Activated CD8-positive, alpha-beta memory T cell treated with anti-CD3 and anti-CD28 coated beads, Interleukin-2, amount 10 ng/mL, durations not matched to agents 7 days and 5 days (primary cell): Measurements from ENCODE around the gene CRELD2. TPM values are rescaled to one million over a fixed set of nuclear protein-coding genes. Genes with fewer than 3 reads are reported as not detected.

Experiments
- ATAC-seq: fragments of 150-1000 bp; cut with Tn5 transposase; one replicate; pipeline ENCODE4 v1.10.0; 2021; ENCODE audit warnings: moderate library complexity
- CTCF ChIA-PET: fragments of 350-600 bp; sonication (Branson Sonifier 250); formaldehyde crosslinking; loops from one replicate; lab custom pipeline; 2021; ENCODE audit warnings: antibody characterized with exemption; lab: Charles Lee
- DNase-seq: peaks from one replicate; pipeline ENCODE4 v3.0.0-alpha.2; 2020
- H3K27ac Mint-ChIP-seq: one replicate; pipeline ENCODE4 v1.8.0; 2021; ENCODE audit warnings: mild to moderate bottlenecking, mixed read lengths
- H3K27me3 Mint-ChIP-seq: one replicate; pipeline ENCODE4 v1.8.0; 2021; ENCODE audit warnings: mixed read lengths
- H3K36me3 Mint-ChIP-seq: one replicate; pipeline ENCODE4 v1.8.0; 2021; ENCODE audit warnings: mild to moderate bottlenecking, mixed read lengths
- H3K4me1 Mint-ChIP-seq: one replicate; pipeline ENCODE4 v1.8.0; 2021; ENCODE audit warnings: mixed read lengths
- H3K4me3 Mint-ChIP-seq: one replicate; pipeline ENCODE4 v1.8.0; 2021; ENCODE audit warnings: mild to moderate bottlenecking, moderate library complexity, mixed read lengths
- H3K9me3 Mint-ChIP-seq: one replicate; pipeline ENCODE4 v1.8.0; 2022; ENCODE audit warnings: low read depth, mixed read lengths
- total RNA-seq, 2 experiments: library from RNA; stranded (reverse); gene quantifications; one replicate each; pipeline ENCODE4 v1.2.3, GENCODE V29; 2021

CRELD2 gene
- total RNA-seq, 2 experiments from 2014 or later, result 43.9 to 51.2 TPM

- H3K36me3 Mint-ChIP-seq, result peaks cover 13% of the 10 kb centered on the region
- no peaks in the 10 kb centered on the region for H3K4me1 Mint-ChIP-seq
- H3K4me3 Mint-ChIP-seq, result no peak overlapping the region
- ATAC-seq (no peak), DNase-seq (no peak)
- H3K27ac Mint-ChIP-seq, result no peak overlapping the region
- CTCF ChIA-PET, result no interaction called here
- H3K9me3 Mint-ChIP-seq, result no peaks in the 10 kb centered on the region
- no peaks in the 10 kb centered on the region for H3K27me3 Mint-ChIP-seq
Measured at GRCh38 chr22:49909476-49910205, 8.8 kb upstream of the CRELD2 start.

- no peak for DNase-seq
- H3K36me3 Mint-ChIP-seq, result peaks cover 10% of the 10 kb centered on the region
- H3K4me3 Mint-ChIP-seq, result no peak overlapping the region
- no peak overlapping the region for H3K27ac Mint-ChIP-seq
- H3K27me3 Mint-ChIP-seq, result no peaks in the 10 kb centered on the region
- H3K9me3 Mint-ChIP-seq, result no peaks in the 10 kb centered on the region
- CTCF ChIA-PET, result no interaction called here
- ATAC-seq, result no peak
- no peaks in the 10 kb centered on the region for H3K4me1 Mint-ChIP-seq
Measured at GRCh38 chr22:49910229-49911155, 7.9 kb upstream of the CRELD2 start.

GRCh38 chr22:49911881-49912625, 6.4 kb upstream of the CRELD2 start:
- Mint-ChIP-seq H3K27ac (no peak overlapping the region), H3K4me1 (peaks cover 4% of the 10 kb centered on the region), H3K27me3 (no peaks in the 10 kb centered on the region), H3K4me3 (no peak overlapping the region), H3K36me3 (peaks cover 8% of the 10 kb centered on the region), H3K9me3 (no peaks in the 10 kb centered on the region)
- no peak for DNase-seq
- CTCF ChIA-PET, result no interaction called here
- no peak for ATAC-seq

GRCh38 chr22:49913026-49913425, 5.4 kb upstream of the CRELD2 start:
- peaks cover 2% of the 10 kb centered on the region for H3K36me3 Mint-ChIP-seq
- no peak overlapping the region for H3K4me3 Mint-ChIP-seq
- H3K9me3 Mint-ChIP-seq, result no peaks in the 10 kb centered on the region
- no peaks in the 10 kb centered on the region for H3K27me3 Mint-ChIP-seq
- no peak for ATAC-seq
- DNase-seq, result no peak
- H3K4me1 Mint-ChIP-seq, result peaks cover 10% of the 10 kb centered on the region
- H3K27ac Mint-ChIP-seq, result no peak overlapping the region
- CTCF ChIA-PET, result no interaction called here

- Mint-ChIP-seq H3K9me3 (no peaks in the 10 kb centered on the region), H3K27ac (no peak overlapping the region), H3K4me3 (no peak overlapping the region), H3K36me3 (peaks cover 2% of the 10 kb centered on the region), H3K27me3 (no peaks in the 10 kb centered on the region), H3K4me1 (peaks cover 10% of the 10 kb centered on the region)
- CTCF ChIA-PET, result no interaction called here
- ATAC-seq (no peak), DNase-seq (no peak)
Measured at GRCh38 chr22:49913446-49913845, 5.0 kb upstream of the CRELD2 start.

- DNase-seq, result no peak
- Mint-ChIP-seq H3K27me3 (no peaks in the 10 kb centered on the region), H3K36me3 (peaks cover 2% of the 10 kb centered on the region), H3K4me1 (peaks cover 11% of the 10 kb centered on the region), H3K9me3 (no peaks in the 10 kb centered on the region), H3K4me3 (no peak overlapping the region), H3K27ac (no peak overlapping the region)
- CTCF ChIA-PET, result interaction anchor here (1.8 kb wide), 1 partner anchor 147 kb away, joined by 9 read pairs; no protein-coding TSS in a partner anchor
- ATAC-seq, result no peak
Measured at GRCh38 chr22:49914256-49914655, 4.2 kb upstream of the CRELD2 start.

- Mint-ChIP-seq H3K36me3 (peaks cover 2% of the 10 kb centered on the region), H3K27me3 (no peaks in the 10 kb centered on the region), H3K4me3 (no peak overlapping the region), H3K9me3 (no peaks in the 10 kb centered on the region), H3K27ac (no peak overlapping the region), H3K4me1 (peaks cover 21% of the 10 kb centered on the region)
- CTCF ChIA-PET, result interaction anchor here (1.8 kb wide), 1 partner anchor 148 kb away, joined by 9 read pairs; no protein-coding TSS in a partner anchor
- ATAC-seq (no peak), DNase-seq (no peak)
Measured at GRCh38 chr22:49915610-49916009, 2.8 kb upstream of the CRELD2 start.

- Mint-ChIP-seq H3K27me3 (no peaks in the 10 kb centered on the region), H3K9me3 (no peaks in the 10 kb centered on the region), H3K4me1 (peaks cover 21% of the 10 kb centered on the region), H3K27ac (peak overlapping the region; percentile 86), H3K36me3 (peaks cover 2% of the 10 kb centered on the region), H3K4me3 (peak overlapping the region; percentile 78)
- ATAC-seq (no peak), DNase-seq (no peak)
- CTCF ChIA-PET, result interaction anchor here (0.9 to 2.8 kb wide), 2 partner anchors 114 to 150 kb away, joined by 3 to 12 read pairs; no protein-coding TSS in a partner anchor
Measured at GRCh38 chr22:49916831-49917230, 1.6 kb upstream of the CRELD2 start.

- Mint-ChIP-seq H3K4me1 (peaks cover 21% of the 10 kb centered on the region), H3K9me3 (no peaks in the 10 kb centered on the region), H3K4me3 (peak overlapping the region; percentile 53), H3K27me3 (no peaks in the 10 kb centered on the region), H3K36me3 (no peaks in the 10 kb centered on the region), H3K27ac (peak overlapping the region; percentile 48)
- no peak for DNase-seq
- CTCF ChIA-PET, result interaction anchor here (0.6 to 2.8 kb wide), 5 partner anchors 45 to 152 kb away, joined by 3 to 12 read pairs (median 3); no protein-coding TSS in a partner anchor
- no peak for ATAC-seq
Measured at GRCh38 chr22:49918911-49919881, 762 bp downstream of the CRELD2 start.

GRCh38 chr22:49920859-49921258, 2.4 kb downstream of the CRELD2 start:
- Mint-ChIP-seq H3K9me3 (no peaks in the 10 kb centered on the region), H3K36me3 (peaks cover 2% of the 10 kb centered on the region), H3K27ac (no peak overlapping the region), H3K4me3 (no peak overlapping the region), H3K4me1 (peaks cover 29% of the 10 kb centered on the region), H3K27me3 (no peaks in the 10 kb centered on the region)
- ATAC-seq (no peak), DNase-seq (no peak)
- CTCF ChIA-PET, result interaction anchor here (1.3 kb wide), 1 partner anchor 153 kb away, joined by 4 read pairs; no protein-coding TSS in a partner anchor

- DNase-seq (no peak), ATAC-seq (no peak)
- H3K4me3 Mint-ChIP-seq, result no peak overlapping the region
- H3K27me3 Mint-ChIP-seq, result no peaks in the 10 kb centered on the region
- no peak overlapping the region for H3K27ac Mint-ChIP-seq
- H3K4me1 Mint-ChIP-seq, result peaks cover 35% of the 10 kb centered on the region
- H3K36me3 Mint-ChIP-seq, result peaks cover 2% of the 10 kb centered on the region
- no peaks in the 10 kb centered on the region for H3K9me3 Mint-ChIP-seq
- CTCF ChIA-PET, result interaction anchor here (0.9 kb wide), 1 partner anchor 9 kb away, joined by 4 read pairs; no protein-coding TSS in a partner anchor
Measured at GRCh38 chr22:49921508-49922278, 3.3 kb downstream of the CRELD2 start.
